Islet precursor cell (in vitro differentiated cells): Measurements from ENCODE around the gene DOC2B.
"Not testable (repeated sequence)": the region's sequence is repeated elsewhere in the genome, so short reads cannot be mapped to it uniquely, and the experiment has no call there.

Experiments
- DNase-seq: peaks from one replicate; pipeline ENCODE4 v3.0.0-alpha.2; 2018

Gene DOC2B

DNA sequence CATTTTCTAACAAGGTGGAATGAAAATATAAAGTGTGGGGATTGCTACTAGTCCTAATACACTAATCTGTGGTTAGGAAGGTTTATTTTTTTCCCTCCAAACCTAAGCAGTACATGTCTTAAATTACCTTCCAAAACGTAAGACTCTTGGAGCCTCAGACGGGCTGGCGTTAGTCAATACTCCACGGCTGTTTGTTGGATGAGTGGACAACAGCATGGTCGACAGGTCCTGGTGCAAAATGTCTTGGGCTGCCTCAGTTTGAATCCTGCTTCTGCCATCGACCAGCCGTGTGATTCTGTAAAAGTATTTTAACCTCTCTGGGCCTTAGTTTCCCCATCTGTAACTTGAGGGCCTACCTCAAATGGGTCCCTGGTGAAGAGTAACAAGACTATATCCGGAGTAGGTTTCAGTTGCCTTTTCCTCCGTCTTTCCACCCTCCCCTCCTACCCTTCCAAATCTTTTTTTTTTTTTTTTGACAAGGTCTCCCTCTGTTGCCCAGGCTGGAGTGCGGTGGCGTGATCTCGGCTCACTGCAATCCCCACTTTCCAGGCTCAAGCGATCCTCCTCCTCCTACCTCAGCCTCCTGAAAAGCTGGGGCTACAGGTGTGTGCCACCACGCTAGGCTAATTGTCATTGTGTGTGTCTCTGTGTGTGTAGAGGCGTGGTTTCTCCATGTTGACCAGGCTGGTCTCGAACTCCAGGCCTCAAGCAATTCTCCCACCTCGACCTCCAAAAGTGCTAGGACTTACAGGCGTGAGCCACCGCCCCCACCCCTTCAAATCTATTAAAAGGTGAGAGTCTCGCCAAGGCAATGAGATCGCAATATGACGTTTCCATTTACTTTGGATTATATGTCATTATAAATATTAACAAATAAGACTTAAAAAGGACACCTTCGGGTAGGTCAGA, 38.3 kb downstream of the DOC2B start:
- no peak for DNase-seq

- no peak for DNase-seq
Observed at GRCh38 chr17:142102-142661, 39.3 kb downstream of the DOC2B start.

- peak; percentile 19 for DNase-seq
Observed at GRCh38 chr17:139401-140205, 41.8 kb downstream of the DOC2B start.

DNA sequence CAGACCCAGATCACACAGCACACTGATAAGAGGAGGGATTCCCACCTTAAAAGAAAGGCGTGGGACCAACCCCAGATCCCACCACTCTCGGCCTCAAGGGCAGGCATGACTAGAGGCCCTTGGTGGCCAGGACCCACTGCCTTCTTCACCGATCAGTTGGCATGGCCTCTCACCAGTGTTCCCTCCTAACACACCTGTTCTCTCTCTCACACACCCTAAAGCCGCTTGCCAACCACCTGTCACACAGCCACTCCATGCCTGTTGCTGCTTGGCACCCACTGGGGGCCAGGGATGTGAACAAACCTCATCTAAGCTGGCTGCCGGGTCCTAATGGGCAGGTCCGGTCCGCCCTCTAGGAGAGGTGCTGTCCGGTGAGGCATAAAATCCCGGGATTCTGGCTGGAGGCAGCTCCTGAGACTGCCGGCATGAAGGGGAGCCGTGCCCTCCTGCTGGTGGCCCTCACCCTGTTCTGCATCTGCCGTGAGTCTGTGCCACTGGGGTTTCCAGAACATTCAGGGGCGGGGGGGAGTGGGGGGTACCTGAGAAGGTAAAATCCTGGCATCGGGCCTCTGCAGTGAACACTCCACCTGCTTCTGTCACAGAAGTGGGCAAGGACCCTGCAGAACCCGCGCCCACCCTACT, 44.2 kb downstream of the DOC2B start, which contains the start of gene SCGB1C2:
SCGB1C2 (plus strand) TSS at position 404 of the 642 bp plus-strand sequence; CDS start at position 426, 22 bp downstream.
- DNase-seq: not testable (repeated sequence)

- not testable (repeated sequence) for DNase-seq
Observed at GRCh38 chr17:136531-136930, 44.9 kb downstream of the DOC2B start.

DNA sequence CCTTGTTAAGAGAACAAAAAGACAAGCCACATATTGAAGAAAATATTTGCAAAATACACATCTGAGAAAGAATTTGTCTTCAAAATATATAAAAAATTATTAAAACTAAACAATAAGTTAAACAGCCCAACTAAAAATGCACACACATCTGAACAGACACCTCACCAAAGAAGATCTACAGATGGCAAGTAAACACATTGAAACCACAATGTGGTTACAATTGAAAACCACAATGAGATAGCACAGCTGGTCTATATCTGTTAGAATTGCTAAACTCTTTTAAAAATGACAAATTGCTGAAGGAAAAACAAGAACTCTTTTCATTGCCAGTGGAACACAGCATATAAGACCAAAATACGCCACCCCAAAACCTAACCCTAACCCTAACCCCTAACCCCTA, 45.6 kb downstream of the DOC2B start:
- not testable (repeated sequence) for DNase-seq

GRCh38 chr17:135022-135421, 46.4 kb downstream of the DOC2B start:
- DNase-seq: not testable (repeated sequence)

DNA sequence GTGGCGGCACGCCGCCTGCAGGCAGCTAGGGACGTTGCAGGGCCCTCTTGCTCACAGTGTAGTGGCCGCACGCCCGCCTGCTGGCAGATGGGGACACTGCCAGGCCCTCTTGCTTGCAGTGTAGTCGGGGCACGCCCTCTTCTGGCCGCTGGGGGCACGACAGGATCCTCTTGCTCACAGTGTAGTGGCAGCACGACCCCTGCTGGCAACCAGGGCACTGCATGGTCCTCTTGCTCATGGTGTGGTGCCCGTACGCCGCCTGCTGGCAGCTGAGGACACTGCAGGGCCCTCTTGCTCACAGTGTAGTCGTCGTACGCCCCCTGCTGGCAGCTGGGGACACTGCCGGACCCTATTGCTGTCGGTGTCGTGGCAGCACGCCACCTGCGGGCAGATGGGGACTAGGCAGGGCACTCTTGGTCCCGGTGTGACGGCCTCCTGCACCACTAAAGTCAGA, 47.1 kb downstream of the DOC2B start:
- DNase-seq: not testable (repeated sequence)

- not testable (repeated sequence) for DNase-seq
Observed at GRCh38 chr17:133932-134331, 47.5 kb downstream of the DOC2B start.

- not testable (repeated sequence) for DNase-seq
Observed at GRCh38 chr17:118339-118917, 63.0 kb downstream of the DOC2B start.

GRCh38 chr17:113111-113510, 68.3 kb downstream of the DOC2B start:
- not testable (repeated sequence) for DNase-seq
